Prostate gland (tissue), 2 donors: ENCODE results near the gene FSD1L.

Experiments
- CTCF ChIP-seq, 4 experiments: fragments of 200-600 bp in 2 of 4; fragments of 450-650 bp in 2 of 4; sonication (generic) in 2 of 4; IDR thresholded peaks; 1 replicate in 3 of 4; 2 replicates in 1 of 4; pipeline ENCODE4 v1.5.1; 2016 to 2019; ENCODE audit warnings: antibody characterized with exemption in 4 of 4, mild to moderate bottlenecking in 2 of 4, moderate library complexity in 2 of 4
- POLR2A ChIP-seq: fragments of 450-650 bp; IDR thresholded peaks from one replicate; pipeline ENCODE4 v1.6.1; 2016; ENCODE audit warnings: antibody characterized with exemption, mild to moderate bottlenecking

- TF ChIP-seq CTCF (IDR thresholded peaks at IDR 0.05) (no peak), POLR2A (no peak)
Observed at GRCh38 chr9:105399117-105399516, 48.7 kb upstream of the FSD1L start.
